HUDEP-2 (cell line): Measurements from ENCODE around the gene ME3.

ENCODE experiments used
- DNase-seq, 76 experiments: peaks; one replicate each; lab custom pipeline; 2025; ENCODE audit not compliant: unreplicated experiment in 76 of 76; lab: John Stamatoyannopoulos, UW

The ME3 gene

GRCh38 chr11:86672007-86672621 is at the start of gene ME3:
Gene ME3 (minus strand): TSS chr11:86672616.
- DNase-seq = peak in 28 of 76 experiments; percentile 9 to 57 (median 34)

GRCh38 chr11:86722006-86722405 is 49.6 kb upstream of the ME3 start:
- no peak for DNase-seq

GRCh38 chr11:86720546-86720945 is 48.1 kb upstream of the ME3 start:
- no peak for DNase-seq

DNA sequence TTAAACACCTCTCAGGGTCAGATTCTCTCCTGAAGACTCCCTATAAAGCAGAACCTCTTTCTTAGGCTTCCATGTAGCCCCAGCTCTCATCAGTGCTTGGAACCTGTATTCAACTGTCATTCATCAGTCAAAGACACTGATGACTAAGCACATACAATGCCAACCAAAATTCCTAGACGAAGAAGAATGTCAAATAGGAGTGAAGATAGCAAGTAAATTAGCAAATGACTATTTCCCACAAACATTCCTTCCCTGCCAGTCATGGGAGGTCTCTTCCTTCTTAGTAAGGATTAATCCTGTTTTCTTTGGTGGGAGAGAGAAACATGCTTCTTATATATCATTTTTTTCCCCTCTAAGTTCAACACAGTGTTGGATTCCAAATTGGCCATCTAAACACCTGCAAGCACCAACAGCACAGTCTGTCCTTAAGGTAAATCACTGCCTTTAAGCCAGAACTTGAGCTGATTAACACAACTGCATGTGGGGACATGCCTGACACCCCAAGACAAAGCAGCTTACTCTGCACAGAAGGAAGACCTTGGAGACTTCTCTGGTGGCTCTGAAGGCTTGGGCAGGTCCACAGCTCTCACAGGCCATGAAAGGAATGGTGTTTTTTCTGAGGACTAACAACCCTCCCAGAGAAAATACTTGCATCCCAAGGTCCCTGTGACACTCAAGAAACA is 47.5 kb upstream of the ME3 start:
- DNase-seq = no peak

- DNase-seq = no peak
Measured at GRCh38 chr11:86718999-86719398, 46.6 kb upstream of the ME3 start.

DNA sequence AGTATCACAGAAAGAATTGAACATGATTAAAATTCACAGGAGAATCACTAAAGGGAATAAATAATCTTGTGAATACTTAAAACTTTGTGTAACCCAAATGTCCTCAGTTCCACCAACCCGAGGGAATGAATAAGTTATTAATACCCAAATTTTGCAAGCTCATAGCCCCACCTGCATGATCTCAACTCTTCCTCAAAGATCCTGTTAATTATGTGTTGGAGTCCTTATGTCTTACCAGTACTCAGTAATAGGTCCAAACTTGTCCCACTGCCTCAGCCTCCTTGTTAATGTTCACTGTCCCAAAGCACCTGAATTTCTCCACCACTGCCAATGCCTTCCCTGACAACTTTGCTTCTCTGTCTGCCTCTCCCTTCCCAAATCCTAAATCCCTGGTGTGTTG is 46.1 kb upstream of the ME3 start:
- no peak for DNase-seq

- no peak for DNase-seq
Measured at GRCh38 chr11:86717817-86718501, 45.5 kb upstream of the ME3 start.

GRCh38 chr11:86715611-86716010 is 43.2 kb upstream of the ME3 start:
- no peak for DNase-seq

- no peak for DNase-seq
Measured at GRCh38 chr11:86713552-86713951, 41.1 kb upstream of the ME3 start.

DNA sequence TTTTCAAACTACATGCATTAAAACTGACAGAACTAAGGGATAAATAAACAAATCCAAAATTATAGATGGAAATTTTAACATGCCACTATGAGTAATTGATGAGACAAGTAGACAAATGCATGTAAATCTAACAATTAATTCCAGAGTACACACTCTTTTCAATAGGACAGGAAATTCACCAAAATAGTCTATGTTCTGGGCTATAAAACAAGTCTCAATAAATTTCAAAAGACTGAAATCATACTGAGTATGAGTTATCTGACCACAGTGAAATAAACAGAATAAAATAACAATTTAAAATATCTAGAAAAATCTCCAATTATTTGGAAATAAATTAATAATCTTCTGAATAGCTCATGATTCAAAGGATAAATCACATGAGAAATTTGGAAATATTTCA is 38.5 kb upstream of the ME3 start:
- DNase-seq = no peak

- DNase-seq = no peak
Measured at GRCh38 chr11:86708669-86709068, 36.3 kb upstream of the ME3 start.

DNA sequence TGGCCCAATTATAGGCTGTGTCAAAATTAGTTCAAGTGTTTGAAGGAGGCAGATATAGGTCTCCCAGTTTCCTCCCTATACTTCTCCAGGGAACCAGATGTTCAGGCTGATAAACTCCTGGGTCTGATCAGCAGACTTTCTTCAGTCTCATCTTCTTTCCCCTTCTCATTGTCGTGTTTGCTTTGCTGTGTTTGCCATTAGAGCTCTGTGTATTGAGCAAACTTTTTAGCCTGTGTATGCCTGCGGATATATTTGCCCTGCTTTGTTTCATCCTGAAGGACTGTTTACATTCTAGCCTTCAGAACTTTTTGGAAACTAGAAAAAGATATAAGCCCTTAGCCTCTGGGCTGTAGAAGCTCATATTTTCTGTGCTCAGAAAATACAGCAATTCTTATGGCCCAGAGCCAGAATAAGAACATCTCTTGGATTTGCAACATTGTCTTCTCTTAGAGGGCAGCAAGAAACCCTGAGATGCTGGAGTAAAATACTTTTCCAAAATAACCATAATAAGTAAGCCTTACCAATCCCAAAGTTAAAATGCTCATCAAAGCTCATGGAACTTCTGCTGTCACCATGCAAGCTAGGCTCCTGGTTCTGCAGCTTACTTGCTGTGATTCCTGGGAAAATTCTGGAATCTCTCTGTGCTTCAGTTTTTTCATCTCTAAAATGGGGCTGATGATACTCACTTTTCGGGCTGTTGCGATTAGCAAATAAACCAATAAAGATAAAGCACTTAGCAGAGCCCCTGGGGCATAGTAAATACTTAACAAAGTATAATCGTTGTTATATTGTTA is 34.1 kb upstream of the ME3 start:
- no peak for DNase-seq

DNA sequence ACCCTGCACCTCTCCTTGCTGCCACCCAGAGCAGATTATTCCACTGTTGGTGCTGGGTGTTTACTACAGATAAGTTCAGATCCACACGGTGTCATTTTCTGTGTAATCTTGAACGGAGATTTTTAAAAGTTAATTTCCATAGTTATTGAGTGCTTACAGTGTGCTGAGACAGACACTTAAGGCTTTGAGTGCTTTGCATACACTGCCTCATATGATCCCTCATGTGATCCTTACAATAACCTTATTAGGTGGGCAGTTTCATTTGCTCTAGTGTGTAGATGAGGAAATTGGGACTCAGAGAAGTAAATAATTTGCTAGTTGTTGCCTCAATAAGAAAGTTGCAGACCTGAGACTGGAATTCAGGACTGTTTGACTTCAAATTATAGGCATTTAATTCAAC is 32.3 kb upstream of the ME3 start:
- DNase-seq = peak in 1 of 76 experiments; percentile 1

DNA sequence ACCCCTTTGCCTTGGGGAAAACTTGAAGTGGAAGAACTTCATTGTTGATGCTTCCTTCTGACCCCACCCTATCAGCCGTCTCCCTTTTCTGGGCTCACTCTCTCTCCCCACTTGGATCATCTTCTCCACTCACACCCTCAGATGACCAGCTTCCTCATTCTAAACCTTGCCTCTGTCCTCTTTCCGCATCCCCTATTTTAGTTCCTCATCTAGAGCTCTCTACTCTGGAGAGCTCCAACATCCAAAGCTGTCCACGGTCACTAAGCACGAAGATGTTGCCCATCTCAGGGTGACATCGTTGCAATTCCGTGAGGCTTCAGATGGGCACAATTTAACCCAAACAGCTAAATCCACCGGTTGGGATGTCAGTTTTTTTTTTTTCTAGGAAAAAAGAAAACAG is 31.6 kb upstream of the ME3 start:
- DNase-seq = no peak

- no peak for DNase-seq
Measured at GRCh38 chr11:86702220-86702983, 30.0 kb upstream of the ME3 start.

DNA sequence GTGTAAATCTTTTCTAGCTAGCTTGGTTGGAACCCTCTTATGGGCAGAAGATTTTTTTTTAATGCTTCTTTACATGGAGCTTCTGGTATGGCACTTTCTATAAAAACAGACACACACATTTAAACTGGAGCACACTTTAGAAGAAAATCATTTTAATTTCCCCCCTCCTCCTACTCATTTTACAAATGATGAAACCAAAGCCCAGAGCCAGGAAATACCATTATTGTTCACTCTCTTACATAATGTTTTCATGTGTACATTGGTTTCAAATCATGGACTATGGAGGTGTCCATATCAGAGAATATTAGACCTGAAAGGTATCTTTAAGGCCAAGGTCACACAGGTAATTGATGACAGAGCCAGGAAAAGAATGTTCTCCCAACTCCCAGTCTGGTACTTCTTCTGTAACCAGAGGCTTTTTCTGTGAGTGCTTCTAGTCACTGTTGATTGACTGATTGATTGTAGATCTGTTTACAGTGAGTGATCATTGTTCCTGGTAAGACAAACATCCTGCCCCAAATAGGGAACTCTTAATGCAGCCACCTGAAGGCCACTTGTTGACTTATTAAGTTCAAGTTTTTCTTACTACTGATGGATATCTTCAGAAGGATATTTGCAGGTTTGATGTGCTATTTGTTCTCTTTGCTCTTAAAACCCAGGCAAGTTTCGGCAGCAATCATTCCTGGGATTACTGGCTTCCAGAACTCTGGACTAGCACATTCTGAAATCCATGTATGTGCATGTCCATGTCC is 26.8 kb upstream of the ME3 start:
- no peak for DNase-seq

- DNase-seq = no peak
Measured at GRCh38 chr11:86698639-86699038, 26.2 kb upstream of the ME3 start.

DNA sequence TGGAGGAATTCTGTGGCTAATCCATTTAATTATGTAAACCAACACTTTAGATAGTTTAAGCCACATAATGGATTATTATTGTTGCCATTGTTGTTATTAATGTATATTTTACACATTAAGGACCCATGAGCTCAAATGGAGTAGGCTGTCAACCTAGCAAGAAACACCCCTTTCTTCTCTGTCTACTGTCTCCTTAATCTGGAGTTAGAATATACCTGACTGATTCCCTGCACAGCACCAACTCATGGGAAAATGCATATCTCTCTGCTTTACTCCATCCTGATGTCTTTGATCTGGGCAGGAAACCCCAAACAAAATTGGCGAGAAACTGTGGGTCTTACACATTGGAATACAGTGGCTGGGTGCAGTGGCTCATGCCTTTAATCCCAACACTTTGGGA is 24.0 kb upstream of the ME3 start:
- no peak for DNase-seq

DNA sequence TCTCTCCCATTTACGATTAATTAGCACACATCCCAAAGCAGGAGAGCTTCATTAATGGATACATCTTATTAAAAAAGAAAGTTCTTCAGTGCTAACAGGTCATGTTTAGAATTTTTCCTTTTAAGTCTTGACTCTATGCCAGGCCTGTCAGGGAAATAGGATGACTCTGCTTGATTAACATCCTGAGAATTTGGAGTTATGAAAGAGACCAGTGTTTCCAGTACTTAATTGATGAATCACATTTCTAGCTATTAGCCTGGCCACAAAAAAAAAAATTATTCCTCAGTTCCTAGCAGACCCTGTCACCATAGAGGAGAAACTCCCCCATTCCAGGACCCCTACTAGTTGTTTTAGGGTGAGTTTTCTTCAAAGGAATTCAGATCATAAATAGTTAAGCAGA is 23.6 kb upstream of the ME3 start:
- no peak for DNase-seq

- no peak for DNase-seq
Measured at GRCh38 chr11:86695373-86695772, 23.0 kb upstream of the ME3 start.
